Measurements from ENCODE around the gene KLHDC8B.

Gene KLHDC8B

DNA sequence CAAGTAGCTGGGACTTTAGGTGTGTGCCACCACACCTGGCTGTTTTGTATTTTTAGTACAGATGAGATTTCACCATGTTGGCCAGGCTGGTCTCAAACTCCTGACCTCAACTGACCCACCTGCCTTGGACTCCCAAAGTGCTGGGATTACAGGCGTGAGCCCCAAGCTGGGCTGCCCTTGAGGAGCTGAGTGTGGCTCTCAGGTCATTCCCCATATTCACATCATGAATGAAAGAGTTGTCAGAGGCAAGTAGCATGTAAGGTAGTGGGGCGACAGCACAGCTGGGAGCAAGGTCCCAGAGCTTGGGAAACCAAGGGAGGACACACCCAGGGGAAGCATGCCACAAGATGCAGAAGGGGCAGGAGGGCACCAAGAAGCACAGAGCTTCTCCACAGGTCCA is 10.2 kb upstream of the KLHDC8B start:
- DNase-seq: no peak

DNA sequence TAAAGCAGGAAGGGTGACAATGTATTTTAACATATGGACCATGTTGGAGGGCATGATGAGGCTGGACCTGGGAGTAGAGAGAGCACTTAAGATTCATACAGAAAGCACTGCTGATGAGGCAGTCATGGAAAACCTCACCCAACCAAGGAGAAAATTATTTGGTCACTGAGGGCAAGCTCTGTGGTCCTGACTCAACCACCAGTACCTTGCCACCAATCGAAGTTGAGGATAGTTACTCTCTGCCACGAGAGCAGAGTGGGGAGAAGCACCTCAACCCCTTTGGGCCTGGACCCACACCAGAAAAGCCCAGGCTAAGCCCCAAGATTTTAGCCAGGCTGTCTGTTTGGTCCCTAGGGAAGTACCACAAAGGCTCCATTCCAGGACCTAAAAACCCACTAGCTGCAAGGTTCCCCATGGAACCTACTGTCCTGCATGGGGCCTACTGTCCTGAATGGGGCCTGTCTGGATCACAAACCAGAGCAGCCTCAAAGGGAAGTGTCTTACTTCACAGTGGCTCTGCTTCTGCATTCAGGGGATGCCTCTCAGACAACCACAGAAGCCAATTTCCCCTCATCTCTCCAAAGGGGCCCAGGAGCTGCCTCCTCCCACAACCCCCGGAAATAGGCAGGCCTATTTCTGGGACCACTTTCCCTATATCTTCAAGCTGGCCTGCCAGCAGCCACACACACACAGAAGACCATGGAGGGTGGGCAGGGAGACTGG is 9.4 kb upstream of the KLHDC8B start:
- DNase-seq: no peak

DNA sequence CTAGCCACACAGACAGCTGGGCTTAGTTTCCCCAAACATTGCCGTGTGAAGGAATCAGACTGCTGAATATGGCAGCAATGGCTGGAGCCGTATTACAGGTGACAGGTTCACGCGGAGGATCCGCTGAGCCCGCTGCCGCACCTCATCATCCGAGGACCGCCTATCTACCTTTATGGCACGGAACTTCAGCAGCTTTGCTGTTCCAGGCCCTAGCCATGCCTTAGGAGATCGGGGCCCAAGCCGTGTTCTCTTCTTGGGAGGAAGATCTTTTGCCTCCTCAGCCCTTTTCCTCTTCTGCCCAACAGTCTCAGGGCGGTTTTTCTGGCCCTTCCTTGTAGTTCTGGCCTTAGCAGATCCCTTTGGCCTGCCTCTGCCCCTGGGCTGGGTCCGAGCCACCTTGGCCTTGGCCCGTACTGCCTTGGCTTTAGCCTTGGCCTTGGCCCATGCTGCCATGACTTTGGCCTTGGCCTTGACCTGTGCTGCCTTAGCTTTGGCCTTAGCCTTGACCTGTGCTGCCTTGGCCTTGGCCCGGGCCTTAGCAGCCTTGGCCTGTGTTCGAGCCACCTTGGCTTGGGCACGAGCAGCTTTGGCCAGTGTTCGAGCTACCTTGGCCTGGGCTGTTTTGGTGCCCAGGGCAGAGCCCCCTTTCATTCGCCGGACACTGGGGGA is 8.5 kb upstream of the KLHDC8B start:
- no peak for DNase-seq

DNA sequence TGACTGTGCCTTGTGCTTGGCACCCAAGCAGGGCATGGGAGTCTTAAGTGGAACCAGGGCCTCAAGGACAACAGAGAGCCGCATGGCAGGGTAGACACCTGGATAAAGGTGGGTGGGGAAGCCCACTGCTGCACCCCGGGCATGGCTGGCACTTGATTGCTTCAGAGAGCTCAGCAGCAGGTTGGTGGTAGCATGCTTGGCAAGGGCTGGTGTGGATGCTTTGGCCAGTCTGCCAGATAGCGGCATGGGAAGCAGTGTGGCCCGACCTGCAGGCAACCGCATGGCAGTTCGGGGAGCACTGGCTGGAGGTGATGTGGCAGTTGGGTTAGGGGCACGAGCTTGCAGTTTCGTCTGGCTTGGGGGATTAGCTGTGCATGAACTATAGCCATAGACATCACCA is 7.8 kb upstream of the KLHDC8B start:
- DNase-seq: no peak

DNA sequence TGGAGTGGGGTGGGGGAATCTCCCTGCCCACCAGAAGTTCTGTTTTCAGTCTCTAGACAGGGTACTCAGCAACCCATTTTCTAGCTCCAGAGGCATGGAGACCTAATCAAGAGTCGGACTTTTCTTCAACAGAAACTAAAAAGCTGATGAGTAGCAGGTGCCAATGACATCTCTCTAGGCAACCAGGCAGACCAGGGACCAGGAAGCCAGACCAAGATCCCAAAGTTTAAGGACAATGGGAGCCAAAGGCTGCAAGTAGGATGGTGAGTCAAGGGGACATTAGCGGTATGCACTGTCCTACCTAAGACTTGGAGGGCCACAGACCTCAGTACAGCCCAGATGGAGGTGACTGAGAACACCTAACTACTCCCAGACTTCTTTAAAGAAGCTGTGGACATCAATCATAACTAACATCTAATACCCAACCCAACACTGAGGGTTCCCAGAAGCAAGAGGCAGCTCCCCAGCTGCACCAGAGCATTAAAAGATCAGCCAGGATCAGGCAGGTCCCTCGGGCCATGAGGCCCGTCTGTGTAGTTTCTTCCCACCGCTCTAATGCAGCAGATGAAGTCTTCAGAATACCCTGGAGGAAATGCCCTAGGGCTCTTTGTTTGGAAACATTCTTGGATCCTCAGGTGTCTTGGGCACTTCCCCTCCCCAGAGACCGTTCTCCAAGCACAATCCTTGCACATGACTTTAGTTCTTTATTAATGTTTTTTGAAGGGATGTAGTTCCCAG is 6.2 kb upstream of the KLHDC8B start:
- DNase-seq: no peak

DNA sequence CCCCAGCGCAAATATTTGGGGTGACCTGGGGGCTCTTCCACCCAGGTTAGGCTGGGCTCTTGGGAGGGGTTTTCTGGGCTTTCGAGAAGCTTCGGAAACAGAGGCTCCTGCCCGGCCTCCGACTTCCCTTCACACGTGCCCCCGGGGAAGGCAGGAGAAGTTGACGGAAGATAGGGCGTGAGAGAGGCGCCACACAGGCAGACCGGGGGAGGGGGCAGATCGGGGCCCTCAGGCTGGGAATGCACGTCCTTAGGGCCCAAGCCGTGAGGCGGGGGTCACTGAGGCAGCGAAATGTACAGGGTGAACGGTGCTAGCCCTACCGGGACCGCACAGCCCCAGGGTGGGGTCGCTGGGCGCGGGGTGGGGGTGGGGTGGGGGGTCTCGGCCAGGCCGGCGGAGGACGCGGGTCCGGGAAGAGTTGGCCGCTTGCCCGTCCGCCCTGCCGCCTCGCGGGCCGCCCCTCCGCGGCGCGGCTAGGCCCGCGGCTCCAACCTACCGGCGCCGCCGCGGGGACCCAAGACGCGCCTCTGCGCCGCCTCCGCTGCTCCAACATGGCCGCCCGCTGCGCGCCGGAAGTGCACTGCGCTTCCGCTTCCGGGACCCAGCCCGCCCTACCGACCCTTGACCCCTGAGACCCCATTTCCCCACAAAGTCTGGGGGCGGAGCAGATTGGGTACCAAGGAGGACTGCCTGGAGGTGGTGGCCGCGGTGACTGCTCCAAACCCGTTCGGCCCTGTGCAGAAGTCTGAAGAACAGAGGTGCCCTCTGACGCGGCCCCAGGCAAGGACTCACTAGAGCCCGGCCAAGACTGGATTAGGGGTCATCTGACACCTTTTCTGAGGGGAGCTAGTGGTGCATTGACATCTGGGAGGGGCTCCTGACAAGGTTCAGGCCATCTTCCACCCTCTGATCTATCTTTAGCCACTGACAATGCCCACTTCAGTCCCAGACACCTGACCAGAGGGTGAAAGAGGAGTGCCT is 5.3 kb upstream of the KLHDC8B start, which contains the start of gene CCDC71:
Gene CCDC71, minus strand, starts transcription at position 561 of the 981 bp plus-strand sequence. CDS start 2,123 bp downstream, outside the sequence.
- peak; percentile 44 to 84 (median 59) for DNase-seq

DNA sequence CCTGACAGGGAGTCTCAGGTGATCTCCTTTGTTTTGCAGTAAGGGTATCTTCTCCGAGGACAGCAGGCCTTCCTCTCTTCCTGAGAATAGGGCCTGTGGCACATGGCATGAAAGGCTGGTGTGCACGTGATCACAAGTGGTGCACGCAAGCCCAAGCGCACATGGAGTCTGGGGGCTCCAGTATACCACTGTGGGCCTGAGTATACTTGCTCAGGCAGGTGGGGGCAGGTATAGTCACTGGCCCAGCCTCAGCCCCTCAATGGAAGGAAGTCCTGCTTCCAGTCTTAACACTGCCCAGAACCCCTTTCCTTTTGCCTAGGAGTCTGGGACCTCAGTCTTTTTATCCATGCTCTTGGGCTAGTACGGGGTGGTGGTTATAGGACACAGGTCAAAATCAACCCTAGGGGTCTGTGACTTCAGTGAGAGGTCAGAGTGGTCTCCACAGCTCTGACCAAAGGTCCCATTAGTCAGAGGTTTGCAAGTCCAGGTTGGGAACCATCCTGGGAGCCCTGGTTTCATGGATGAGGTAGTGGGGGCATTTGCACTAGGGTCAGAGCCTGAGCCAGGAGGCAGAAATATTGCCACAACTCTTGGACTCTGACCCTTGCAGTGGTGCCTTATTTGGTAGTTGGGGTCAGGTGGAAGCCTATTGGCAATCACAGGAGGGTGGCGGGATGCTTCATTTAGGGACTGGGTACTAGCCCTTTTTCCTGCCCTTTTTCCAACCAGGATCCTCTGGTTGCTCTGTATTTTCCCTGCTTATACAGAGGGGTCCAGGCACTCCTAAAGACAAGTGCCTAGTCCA is 4.4 kb upstream of the KLHDC8B start:
- DNase-seq: no peak

DNA sequence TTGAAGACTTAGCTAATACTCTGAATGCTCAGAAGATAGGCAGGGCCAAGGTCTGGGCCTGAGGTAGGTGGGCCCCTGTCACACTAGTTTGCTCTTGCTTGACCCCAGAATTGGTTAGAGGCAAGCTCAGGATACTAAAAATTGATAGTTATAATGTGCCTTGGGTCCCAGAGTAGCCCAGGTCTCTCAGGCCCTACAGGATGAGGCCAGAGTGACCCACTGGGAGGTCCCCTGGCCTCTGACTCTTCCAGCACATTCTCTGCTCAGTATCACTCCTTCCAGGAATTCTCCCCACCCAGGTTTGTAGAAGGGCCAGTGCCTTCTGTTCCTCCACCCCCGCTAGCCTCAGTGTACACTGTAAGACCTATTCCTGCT is 667 bp upstream of the KLHDC8B start:
- DNase-seq: no peak

DNA sequence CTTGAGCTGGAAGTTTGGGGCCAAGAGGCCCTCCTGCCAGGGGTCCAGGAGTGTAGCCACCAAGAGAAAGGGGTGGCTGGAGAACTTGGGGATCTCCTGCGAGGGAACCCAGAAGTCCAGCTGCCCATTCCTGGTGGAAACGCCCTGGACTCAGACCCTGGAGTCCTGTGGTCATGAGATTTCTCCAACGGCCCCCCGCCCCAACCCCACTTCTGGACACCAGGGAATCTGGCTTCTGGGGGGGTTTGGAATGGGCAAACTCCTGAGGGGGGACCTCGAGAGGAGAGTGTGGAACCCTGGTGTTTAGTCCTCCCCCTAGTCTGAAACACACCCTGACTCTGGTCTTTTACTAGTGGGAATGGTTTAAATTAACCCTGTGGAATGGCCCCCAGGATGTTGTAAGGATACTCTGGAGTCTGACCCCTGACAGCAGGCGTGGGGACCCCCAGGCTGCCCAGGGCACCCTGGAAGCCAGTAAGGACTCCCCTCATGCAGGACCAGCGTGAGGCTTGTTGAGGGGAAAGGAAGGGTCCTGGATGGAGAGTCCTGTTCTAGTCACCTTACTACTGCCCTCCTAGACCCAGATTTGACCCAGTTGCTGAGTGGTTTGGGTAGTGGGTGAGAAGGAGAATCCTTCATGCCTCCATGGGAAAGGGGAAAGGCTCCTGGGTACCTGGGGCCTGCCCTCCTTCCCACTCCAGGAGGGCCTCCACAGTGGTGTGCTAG is 540 bp downstream of the KLHDC8B start:
- no peak for DNase-seq

DNA sequence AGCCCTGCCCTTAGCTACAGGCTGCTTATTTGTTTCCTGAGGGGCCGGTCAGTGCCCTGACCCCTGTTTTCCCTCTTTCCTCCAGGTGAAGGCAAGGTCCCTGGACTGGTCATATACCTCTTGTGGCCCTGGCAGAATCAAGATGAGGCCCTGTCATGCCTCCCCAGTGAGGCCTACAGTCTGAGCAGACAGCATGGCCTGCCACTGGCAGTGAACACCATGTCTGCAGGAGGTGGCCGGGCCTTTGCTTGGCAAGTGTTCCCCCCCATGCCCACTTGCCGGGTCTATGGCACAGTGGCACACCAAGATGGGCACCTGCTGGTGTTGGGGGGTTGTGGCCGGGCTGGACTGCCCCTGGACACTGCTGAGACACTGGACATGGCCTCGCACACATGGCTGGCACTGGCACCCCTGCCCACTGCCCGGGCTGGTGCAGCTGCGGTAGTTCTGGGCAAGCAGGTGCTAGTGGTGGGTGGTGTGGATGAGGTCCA is 1.2 kb downstream of the KLHDC8B start:
- no peak for DNase-seq

DNA sequence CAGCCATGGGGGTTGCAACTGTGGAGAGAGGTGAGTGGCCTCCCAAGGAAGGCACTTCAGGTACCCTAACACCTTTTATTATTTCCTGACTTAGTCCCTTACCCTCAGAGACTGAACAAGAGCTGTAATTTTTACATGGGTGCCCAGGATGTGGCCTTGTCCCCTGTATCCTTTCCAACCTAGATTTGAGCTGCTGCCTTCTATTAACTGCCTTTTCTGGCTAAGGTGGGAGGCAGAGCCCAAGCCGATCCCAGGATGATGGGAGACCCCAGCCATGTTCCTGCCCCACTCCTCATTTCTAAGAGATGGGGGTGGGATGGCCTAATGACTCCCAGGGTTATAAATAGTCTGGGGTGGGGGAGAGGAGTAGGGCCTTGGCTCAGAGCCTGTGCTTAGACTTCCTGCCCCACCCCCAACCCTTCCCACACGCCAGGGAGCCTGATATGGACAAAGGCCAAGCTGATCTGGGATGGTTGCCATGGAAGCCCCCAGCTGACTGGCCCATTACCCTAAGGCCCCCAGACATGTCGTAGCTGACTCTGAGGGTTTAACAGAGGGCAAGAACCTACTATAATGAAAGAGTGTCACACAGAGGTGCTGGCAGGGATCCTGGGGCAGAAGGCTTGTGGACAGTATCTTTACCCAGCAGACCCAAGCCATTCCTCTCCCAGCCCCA is 1.9 kb downstream of the KLHDC8B start:
- no peak for DNase-seq

DNA sequence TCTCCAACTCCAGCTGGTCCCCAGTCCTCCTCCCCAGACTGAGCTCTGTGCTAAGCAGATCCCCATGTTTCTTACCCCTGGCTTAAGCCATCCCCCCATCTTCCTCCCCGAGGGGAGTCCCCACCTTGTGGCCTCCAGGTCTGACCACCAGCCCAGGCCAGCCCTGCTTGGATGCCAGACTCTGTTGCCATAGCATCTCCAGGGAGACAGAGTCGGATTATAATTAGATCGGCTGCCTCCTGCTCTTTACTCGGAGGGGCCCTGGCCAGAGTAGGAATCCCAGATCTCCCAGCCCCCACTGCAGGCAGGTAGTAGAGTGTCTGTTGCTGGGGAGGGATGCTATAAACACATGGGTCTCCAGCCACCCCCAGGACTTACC is 2.4 kb downstream of the KLHDC8B start:
- DNase-seq: no peak

DNA sequence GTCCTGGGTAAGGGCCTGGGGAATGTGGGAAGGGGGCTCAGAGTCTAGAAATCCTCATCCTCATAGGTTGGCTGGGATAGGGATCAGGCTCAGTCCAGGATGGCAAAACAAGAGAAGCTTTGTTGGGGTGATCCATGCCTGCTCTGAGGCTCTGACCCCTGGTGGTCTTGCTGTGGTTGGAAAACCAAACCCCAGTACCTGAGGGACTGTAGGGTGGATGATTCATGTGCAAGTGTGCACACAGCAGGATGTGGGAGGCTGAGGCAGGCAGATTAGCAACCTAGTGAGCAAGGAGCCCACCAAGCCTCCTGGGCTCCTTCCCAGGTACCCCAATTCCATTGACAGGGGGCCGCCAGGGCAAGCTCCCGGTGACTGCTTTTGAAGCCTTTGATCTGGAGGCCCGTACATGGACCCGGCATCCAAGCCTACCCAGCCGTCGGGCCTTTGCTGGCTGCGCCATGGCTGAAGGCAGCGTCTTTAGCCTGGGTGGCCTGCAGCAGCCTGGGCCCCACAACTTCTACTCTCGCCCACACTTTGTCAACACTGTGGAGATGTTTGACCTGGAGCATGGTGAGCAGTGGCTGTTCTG is 3.1 kb downstream of the KLHDC8B start:
- no peak for DNase-seq

DNA sequence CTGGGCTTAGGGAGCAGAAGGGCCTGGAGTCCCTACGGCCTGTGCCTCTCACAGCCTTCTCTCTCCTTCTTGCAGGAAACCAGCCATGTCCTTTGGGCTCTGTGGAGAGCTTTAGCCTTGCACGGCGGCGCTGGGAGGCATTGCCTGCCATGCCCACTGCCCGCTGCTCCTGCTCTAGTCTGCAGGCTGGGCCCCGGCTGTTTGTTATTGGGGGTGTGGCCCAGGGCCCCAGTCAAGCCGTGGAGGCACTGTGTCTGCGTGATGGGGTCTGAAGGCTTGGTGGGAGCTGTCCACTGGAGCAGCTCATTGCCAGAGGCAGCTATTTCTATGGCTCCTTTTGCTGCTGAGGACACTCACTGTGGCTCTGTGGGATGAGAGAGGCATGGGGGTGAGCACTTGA is 4.1 kb downstream of the KLHDC8B start:
- no peak for DNase-seq

DNA sequence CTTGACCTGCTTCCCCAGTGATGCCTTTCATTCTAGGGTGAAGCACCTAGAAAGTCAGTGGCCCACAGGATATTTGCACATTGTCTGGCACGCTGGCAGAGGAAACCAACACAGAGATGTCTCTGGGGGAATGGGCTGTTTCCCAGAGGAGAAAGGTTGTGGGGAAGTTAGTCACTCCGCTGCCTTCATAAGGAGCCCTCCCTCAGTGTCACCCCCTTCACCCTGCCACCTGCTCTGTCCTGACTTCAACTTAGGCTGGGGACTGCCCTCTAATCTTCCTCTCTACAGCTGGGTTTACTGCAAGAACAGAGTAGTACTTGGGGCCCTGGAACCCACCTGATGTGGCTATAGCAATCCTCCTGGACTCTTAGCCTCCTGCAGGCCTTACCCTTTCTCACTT is 5.7 kb downstream of the KLHDC8B start:
- DNase-seq: no peak

DNA sequence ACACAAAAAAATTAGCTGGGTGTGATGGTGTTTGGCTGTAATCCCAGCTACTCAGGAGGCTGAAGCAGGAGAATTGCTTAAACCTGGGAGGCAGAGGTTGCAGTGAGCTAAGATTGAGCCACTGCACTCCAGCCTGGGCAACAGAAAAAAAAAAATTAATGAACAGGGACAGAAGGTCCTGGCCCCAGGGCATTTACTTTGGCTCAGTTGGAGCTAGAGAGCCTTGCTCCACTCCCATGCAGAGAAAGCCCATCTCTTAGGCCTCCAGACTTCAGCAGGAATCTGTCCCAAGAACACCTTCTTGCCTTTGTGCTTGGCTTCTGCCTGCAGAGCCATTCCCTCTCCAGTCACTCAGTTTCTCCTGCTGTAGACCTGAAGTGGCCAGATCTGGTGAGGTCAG is 8.7 kb downstream of the KLHDC8B start:
- no peak for DNase-seq

DNA sequence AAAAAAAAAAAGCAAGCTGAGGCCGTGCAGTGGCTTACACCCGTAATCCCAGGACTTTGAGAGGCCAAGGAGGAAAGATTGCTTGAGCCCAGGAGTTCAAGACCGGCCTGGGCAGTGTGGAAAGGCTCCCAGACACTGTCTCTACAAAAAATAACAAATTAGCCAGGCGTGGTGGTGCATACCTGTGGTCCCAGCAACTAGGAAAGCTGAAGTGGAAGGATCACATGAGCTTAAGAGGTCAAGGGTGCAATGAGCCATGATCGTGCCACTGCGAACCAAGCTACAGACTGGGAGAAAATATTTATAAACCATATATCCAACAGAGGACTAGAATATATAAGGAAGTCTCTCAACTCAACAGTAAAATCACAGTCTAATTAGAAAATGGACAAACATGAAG is 10.0 kb downstream of the KLHDC8B start:
- no peak for DNase-seq

DNA sequence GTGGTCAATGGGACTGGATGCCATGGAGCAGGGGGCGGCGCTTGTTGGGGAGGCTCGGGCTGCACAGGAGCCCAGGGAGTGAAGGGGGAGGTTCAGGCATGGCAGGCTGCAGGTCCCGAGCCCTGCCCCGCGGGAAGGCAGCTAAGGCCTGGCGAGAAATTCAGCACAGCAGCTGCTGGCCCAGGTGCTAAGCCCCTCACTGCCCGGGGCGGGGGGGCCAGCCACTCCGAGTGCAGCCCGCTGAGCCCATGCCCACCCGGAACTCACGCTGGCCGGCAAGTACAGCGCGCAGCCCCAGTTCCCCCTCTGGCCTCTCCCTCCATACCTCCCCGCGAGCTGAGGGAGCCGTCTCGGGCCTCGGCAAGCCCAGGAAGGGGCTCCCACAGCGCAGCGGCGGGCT is 11.3 kb downstream of the KLHDC8B start:
- DNase-seq: no peak

DNA sequence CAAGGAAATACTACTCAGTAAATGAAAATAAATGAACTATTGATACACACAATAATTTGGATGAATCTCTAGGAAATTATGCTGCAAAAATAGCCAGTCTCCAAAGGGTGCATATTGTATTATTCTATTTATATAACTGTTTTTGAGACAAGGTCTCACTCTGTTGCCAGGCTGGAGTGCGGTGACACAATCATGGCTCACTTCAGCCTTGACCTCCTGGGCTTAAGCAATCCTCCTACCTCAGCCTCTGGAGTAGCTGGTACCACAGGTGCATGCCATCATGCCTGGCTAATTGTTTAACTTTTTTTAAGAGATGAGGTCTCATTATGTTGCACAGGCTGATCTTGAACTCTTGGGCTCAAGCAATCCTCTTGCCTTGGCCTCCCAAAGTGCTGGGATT is 12.5 kb downstream of the KLHDC8B start:
- DNase-seq: no peak

DNA sequence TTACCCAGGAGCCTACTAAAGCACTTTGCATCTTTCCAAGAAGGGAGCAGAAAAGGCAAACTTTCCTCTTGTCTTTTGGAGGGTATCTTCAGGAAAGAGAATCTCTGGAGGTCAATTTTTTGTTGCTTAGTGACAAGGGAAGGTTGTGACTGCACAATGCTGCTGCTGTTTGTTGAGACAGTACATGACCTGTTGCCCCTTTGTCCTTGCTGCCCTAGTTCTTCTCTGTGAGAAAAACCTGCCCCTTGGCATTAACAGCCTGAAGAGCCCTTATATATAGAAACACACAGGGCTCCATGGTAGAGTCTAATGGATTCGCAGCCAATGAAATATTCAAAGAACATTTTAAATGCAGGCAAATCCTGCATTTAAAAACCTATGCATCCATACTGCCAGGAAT is 20.3 kb downstream of the KLHDC8B start:
- no peak for DNase-seq
